Measurements from ENCODE around the gene CYS1.

CYS1 gene

DNA sequence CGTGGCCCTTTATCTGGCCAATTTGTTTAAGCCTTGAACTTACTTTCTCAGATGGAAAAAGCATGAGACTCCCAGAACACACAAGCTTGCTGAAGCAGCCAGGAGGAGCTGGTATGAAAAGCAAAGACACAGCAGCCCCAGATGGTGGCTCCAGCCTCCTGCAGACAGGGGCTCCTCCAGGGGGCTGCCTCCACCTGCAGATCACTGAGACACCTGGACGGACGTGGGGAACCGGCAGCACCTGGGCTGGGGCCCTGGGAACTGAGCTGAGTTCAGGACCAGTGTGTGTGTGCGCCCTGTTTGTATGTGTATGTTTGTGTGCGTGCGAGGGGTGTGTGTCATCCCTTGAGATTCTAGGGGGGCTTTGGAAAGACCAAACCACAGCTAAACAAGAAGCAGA lies 8.6 kb downstream of the CYS1 start:
- no peak for DNase-seq

GRCh38 chr2:10071176-10071575 lies 9.0 kb downstream of the CYS1 start:
- DNase-seq: no peak

DNA sequence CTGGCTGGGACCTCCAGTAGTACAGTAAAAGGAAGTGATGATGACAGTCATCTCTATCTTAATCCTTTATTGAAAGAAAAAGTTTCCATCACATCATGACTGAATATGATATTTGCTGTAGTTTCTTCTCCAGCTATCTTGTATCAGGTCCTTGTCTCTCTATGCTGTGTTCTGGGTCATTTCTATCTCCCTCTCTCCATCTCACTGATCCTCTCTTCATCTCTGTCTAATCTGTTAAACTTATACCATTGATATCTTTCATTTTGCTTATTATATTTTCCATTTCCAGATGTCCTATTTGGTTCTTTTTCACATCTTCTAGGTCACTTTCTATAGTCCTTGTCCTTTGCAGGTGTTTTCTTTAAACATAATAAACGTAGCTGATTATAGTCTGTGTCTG lies 12.3 kb downstream of the CYS1 start:
- DNase-seq: no peak

GRCh38 chr2:10067330-10067729 lies 12.9 kb downstream of the CYS1 start:
- DNase-seq: no peak

DNA sequence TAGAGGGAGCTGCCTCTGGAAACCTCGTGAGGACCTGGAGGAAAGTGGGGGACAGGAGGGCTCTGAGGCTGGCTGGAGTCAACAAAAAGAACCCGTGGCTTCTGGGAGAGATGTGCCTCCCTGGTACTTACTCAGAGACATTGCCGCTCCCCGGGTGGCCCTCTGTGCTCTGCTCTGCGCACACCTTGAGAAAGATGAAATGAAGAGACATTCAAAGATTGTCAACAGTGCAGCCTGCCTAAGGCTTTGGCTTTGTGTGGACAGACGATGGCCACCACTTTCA lies 14.5 kb downstream of the CYS1 start:
- DNase-seq: no peak

DNA sequence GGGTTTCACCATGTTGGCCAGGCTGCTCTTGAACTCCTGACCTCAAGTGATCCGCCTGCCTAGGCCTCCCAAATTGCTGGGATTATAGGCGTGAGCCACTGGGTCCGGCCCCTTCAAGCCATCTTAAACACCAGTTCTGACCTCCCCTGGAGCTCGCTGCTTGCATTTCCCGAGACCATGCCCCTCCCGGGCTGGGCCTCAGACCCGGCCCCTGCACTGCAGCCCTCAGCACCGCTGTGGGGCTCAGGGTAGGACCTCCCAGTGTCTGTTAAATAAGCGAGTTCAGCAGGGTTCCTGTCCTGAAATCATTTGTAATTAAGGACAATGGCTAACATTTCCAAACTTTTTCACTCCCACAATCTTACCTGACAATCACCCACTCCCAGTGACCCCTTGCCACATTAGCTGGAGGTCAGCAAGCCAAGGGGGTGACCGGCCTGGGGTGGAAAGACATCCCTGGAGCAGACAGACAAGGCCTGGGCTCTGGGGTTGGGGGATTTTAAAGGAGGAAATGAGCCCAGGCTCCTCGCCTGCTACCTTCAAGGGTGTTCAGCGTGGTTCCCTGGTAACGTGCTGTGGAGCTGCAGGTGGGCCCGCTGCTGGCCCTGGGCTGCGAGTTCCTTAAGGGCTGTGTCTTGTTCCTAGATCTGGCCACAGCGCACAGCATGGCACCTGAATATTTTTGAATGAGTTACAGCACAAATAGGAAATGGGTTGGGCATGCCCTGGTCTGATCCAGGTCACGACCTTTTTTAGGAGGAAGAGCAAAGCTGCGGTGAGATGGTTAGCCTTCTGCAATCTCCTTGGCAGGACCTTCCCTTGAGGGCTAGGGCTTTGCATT lies 15.1 kb downstream of the CYS1 start:
- DNase-seq: no peak

DNA sequence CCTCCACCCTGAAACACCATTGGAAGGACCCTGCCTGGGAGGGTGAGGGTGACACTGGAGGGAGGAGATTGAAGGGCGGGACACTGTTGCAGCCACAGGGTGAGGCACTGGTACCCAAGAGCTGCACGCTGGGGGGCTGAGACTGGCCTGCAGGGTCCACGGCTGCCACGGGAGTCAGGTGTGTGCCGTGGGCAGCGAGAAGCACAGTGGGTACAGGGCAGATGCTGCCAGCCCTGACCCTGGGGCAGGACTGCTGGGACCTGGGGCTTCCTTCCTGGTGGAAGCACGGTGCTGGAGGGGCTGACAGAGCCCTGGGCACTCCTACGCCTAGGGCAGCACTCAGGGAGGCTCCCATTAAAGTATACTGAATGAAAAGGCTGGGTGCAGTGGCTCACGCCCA lies 16.6 kb downstream of the CYS1 start:
- DNase-seq: no peak

DNA sequence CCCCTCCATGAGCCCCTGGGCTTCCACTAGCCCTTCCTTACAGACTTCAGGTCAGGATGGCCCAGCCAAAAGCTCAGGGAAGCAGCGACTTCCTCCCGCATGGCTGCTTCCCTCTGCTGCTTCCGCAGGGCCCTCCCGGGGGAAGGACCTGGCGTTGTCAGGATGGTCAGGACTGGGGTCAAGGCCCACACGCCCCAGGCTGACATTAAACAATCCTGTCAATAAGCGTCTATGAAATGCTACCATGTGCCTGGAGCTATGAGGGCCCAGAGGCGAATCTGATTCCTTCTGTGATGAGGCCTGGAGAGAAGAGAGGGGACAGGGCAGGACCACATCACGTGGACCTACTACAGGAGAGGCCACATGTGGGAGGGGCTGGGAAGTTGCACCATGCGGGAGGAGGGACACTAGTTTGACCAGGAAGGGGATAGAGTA lies 17.3 kb downstream of the CYS1 start:
- DNase-seq: no peak

- DNase-seq: no peak
Measured at GRCh38 chr2:10061221-10061925, 18.8 kb downstream of the CYS1 start.

DNA sequence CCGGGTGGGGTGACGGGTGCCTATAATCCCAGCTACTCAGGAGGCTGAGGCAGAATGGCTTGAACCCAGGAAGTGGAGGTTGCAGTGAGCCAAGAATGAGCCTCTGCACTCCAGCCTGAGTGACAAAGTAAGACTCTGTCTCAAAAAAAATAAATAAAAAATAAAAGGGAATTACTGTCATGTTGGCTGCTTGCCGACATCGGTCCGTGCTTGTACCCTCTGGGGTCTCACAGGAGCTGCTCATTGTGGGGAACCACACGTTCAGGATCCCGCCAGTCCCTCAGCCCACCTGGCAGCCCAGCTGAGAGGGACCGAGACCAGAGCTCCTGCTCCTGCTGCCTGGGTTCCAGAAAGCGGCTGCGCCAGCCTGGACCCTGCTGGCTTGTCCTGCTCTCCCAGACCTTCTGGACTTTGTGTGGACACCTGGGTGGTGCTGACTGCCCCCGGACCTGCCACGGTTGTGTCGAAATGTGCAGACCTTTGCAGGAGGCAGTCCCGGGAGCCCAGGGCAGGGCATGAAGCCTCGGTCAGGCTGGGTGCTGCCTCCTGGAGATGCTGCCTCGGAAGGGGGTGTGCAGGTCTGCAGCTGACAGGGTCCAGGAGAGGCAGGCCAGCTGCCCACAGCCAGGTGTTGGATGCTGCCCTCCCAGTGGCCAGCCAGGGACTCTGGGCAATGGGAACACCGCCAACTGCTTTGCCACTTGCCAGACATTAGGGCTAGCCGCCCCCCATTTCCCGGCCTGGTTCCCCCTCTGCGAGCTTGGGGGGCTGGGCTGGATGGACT lies 20.5 kb downstream of the CYS1 start:
- DNase-seq: no peak

- DNase-seq: no peak
Measured at GRCh38 chr2:10059016-10059351, 21.2 kb downstream of the CYS1 start.

DNA sequence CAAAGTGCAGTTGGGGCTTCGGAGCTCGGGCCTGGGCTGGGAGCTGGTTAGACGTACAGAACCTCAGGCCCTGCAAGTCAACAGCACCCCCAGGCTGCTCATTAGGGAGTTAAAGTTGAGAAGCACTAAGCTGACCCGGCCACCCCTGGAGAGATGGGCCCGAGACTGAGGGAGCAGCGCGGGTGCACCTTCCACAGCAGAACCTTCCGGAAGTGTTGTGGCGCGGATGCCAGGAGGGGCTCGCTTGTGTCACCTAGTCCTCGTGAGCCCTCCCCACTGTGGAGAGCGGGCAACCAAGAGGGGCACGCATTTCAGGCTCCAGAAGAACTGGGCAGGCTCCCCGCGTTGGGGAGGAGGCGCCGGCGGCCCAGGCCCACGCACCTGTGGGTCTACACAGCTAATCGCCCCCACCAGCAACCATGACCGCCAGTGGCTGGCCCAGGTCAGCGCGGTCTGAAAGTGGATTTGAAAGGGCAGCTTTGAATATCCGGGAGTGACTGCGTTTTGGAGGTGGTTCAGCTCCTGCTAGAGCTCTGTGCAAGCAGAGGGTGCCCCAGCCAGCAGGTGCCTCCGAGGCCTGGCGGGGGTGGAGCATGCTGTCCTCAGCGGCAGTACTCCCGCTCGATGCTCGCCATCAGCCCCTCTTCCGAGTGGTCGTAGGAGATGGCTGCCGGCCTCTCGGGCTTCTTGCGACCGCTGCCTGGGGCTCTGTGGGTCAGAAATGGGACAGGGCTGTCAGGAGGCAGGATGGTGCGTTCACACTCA lies 21.8 kb downstream of the CYS1 start:
- peak in 1 of 2 experiments; percentile 21 for DNase-seq

- DNase-seq: peak in 1 of 2 experiments; percentile 60
Measured at GRCh38 chr2:10057231-10058107, 22.7 kb downstream of the CYS1 start.

- DNase-seq: no peak
Measured at GRCh38 chr2:10056439-10056838, 23.8 kb downstream of the CYS1 start.

GRCh38 chr2:10054976-10055375 lies 25.2 kb downstream of the CYS1 start:
- no peak for DNase-seq

DNA sequence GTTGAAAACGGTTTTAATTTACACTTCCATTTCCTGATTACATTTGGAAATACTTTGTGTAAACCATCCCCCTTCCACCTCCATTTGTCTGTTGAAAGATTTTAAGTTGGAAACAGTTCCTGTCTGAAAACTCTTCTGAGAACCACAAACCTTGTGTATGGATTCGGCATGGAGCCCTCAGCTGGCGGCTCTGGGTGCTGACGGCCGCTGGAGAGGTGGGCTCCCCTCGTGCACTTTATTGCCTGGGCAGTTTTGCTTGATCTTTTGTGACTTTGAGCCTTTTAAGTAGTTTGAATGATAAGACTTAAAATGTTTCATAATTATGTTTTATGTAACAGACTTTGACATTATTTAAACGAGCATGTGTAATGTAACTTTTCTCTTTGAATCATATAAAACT lies 25.8 kb downstream of the CYS1 start:
- no peak for DNase-seq

DNA sequence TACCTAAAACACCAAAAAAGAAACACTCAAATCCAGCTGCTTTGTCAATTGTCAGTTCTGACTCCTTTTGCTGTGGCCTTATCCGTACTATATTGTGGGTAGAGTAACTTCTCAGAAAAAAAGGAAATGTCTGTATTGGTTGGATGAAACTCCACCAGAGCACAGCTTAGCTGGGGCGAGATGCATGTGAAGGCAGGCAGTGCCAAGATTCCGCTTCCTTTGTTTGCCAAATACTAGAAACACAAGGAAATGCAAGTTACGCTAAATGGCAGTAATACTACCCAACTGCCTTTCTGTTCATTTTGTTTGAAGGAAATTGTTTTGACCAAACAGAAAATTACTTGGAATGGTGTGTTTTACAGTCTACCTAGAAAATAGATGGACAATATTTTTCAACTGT lies 26.9 kb downstream of the CYS1 start:
- no peak for DNase-seq

GRCh38 chr2:10052216-10052615 lies 28.0 kb downstream of the CYS1 start:
- no peak for DNase-seq

DNA sequence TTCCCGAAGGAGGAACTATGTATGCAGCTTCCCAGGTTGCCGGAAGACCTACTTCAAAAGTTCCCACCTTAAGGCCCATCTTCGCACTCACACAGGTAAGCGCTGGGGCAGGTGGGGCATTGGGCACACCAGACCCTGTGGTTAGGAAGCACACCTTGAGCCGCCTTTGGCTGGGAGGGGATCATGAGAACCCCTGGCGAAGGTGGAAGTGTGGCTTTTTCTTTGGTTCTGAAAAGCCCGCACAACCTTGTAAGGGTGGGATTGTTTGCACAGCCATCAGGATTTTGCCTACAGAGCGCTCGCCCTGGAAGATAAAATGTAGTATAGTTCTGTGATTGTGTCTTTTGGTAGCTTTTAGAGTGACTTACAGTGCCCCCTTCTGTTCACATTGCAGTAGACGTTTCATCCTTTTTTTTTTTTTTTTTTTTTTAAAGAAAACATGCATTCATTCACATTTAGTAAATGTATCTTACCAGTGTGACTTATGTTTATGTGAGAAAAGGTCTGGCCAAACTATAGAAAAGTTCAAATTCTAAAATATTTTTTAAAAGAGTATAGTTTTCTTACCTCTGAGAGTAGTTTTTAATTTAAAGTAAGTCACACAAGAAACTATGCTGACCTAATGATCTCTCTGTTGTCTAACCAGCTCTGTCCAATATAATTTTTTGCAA lies 31.6 kb downstream of the CYS1 start:
- peak in 1 of 2 experiments; percentile 15 for DNase-seq

- DNase-seq: no peak
Measured at GRCh38 chr2:10047616-10048500, 32.4 kb downstream of the CYS1 start.

All from cerebellar nuclear complex (tissue), 1 donor.